ENCODE measurements around the gene CLDN34.

The CLDN34 gene

GRCh38 chrX:10014462-10015354, 47.5 kb downstream of the CLDN34 start:
- peak; percentile 70 to 97 (median 76) for DNase-seq
- intact Hi-C loops (cut with DNase I): loop anchor here (5.0 to 10.0 kb wide), 2 partner anchors 70 to 98 kb away; no protein-coding TSS in a partner anchor

GRCh38 chrX:10015355-10015722, 48.2 kb downstream of the CLDN34 start:
- no peak for DNase-seq
- intact Hi-C loops (cut with DNase I): loop anchor here (10.0 kb wide), 1 partner anchor 69 kb away; no protein-coding TSS in a partner anchor

DNA sequence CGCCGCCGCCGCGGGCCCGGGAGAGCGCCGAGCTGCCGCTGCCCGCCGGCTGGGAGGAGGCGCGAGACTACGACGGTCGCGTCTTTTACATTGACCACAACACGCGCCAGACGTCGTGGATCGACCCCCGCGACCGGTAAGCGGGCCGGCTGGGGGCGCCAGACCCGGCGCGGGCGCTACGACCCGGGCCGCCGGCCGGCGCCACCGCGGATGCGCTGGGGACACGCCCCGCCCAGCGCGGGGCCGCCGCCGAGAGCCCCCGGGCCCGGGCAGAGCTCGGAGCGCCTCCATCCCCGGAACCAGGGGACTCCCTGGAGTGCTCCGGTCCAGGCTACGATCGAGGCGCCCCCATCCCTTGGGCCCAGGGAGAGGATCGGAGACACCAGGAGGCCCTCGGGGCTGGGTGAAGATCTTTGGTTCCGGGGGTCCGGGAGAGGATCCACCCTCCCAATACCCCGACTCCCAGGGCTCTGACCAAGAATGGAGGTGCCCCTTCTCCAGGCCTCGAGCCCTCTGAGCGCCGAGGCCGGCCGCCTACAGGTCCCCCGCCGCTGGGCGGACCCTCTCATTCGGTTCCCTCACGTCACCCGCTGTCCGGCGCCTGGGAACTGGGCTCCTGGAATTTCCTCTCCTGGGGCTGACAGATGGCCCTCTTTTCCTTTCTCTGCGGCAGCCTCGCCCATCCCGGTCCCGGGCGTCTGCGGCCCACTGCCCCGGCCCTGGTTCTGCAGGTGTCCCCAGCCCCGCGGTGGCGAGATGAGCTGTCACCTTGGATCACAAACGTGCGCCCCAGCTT, 48.8 kb downstream of the CLDN34 start:
- peak in 4 of 10 donors; percentile 9 to 80 (median 49) for DNase-seq
- intact Hi-C loops (cut with DNase I): loop anchor here (10.0 kb wide), 1 partner anchor 69 kb away; no protein-coding TSS in a partner anchor

- intact Hi-C loops (cut with DNase I): loop anchor here (10.0 kb wide), 1 partner anchor 68 kb away; no protein-coding TSS in a partner anchor
These were observed 49.5 kb downstream of the CLDN34 start for GRCh38 chrX:10016519-10017132.

GRCh38 chrX:10017872-10018271, 50.7 kb downstream of the CLDN34 start:
- intact Hi-C loops (cut with DNase I): loop anchor here (10.0 kb wide), 1 partner anchor 67 kb away; no protein-coding TSS in a partner anchor
- DNase-seq: no peak

More at GRCh38 chrX:10016519-10017132, 49.5 kb downstream of the CLDN34 start:
- no peak for DNase-seq

Measured in posterior cingulate gyrus (tissue), 11 donors.